ENCODE data around the gene IGSF21.

Gene IGSF21

GRCh38 chr1:18097206-18097605 is 10.4 kb upstream of the IGSF21 start:
- no peak for DNase-seq

DNA sequence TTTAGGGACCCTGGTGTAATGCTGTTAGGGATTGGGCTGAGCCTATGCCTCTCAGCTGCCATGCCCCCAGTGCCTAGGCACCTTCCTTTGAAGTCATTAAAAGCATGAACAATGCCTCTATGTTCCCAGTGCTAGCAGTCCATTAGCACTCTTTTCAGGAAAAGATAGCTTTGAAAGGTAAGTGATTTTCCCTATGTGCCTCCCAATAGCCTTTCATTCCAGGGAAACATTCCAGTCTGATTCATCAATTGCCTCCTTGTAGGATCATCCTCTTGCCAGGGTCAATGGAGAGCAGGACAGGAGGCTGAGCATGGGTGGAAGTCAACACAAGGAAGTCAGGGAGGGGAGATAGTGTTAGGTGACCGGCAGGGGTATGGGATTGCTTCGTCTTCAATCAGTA is 8.6 kb upstream of the IGSF21 start:
- DNase-seq, result no peak

- DNase-seq, result no peak
These were observed 7.5 kb upstream of the IGSF21 start for GRCh38 chr1:18100060-18100459.

GRCh38 chr1:18100491-18101063 is 7.0 kb upstream of the IGSF21 start:
- peak; percentile 16 to 22 for DNase-seq

DNA sequence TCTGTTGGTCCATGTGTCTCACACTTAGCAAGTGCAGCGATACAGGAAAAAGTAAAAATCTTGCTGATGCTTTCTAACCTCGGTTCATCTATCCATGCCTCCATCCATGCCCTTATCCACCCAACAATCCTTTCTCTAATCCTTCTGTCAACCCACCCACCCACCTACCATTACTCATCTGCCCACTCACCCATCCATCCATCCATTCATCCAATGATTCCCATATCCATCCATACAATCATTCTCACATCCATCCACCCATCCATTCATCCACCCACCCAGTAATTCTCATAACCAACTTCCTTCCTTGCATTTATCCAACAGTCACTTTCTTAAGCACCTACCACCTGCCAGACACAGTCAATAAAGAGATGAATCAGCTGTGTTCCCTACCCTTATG is 6.1 kb upstream of the IGSF21 start:
- DNase-seq, result no peak

- DNase-seq, result no peak
These were observed 3.7 kb upstream of the IGSF21 start for GRCh38 chr1:18103788-18104421.

DNA sequence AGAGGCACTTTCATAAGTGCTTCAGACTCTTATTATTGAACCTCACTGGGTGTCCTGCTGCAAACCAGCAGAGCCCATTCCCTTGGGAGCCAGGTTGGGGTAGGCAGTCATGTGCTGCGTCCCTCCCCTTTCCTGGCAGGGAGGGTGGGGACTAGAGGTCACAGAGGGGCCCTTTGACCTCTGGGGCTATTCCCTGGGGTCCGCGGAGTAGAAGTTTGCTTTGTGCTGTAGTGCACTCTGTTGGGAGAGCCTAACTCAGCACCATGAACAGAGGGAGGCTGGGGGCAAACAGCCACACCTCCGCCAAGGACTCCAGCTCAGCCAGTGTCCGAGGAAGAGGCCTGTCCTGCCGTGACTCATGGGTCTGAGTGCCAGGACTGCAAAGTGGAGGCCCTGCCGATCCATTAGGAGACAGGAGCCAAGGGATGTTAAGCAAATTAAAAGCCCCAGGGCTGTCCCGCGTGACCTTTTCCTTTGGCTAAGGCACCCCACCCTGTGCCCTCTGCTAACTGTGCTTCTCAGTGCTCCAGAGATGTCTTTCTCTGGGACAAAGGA is 3.0 kb upstream of the IGSF21 start:
- no peak for DNase-seq

DNA sequence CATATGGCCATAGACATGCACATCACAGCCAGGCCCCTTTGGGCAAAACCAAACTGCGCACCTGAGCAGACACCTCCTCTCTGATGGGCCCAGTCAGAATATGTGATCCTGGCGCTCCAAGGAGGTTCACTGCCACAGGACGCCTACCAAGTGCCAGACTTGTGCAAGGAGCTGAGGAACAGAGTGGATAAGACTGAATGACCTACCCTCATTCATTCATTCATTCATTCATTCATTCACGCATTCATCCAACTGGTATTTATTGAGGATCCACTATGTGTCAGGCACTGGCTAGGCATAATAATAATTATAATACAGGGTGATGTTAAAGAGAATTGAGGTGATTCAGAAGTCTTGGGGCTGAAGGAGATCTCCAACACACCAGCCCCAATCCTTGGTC is 2.4 kb upstream of the IGSF21 start:
- no peak for DNase-seq

DNA sequence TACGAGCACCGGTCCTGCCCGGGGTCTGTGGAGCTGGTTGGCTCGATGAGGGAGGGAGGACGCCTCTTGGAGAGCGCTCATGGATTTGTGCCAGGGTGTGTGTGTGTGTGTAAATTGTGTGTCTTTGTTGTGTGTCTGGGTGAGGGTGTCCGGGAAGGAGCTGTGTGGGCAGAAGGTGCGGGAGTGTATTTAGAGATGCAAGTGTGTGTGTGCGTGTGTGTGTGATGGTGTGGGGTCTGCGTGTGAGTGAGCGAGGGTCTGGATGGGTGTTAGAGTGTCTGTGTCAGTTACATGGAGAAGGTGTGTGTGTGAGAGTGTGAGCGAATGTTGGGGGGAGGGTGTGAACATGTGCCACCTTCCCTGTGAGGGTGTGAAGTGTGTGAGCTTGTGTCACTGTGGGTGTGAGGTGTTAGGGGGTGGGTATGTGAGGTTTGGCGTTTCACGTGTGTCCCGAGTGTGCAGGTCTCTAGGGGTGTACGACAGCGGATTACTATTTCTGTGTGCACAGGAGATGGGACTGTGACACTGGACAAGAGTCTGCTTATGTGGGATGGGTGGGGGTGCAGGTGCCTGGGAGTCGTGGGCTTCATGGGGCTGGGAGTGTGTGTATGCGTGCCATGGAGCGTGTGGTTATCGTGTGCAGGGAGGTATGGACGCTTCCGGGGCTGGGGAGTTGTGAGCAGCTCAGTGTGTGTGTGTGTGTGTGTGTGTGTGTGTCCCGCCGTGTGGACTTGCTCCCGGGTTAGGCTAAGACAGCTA is 880 bp downstream of the IGSF21 start:
- DNase-seq, result no peak

- no peak for DNase-seq
These were observed 1.6 kb downstream of the IGSF21 start for GRCh38 chr1:18109058-18109755.

DNA sequence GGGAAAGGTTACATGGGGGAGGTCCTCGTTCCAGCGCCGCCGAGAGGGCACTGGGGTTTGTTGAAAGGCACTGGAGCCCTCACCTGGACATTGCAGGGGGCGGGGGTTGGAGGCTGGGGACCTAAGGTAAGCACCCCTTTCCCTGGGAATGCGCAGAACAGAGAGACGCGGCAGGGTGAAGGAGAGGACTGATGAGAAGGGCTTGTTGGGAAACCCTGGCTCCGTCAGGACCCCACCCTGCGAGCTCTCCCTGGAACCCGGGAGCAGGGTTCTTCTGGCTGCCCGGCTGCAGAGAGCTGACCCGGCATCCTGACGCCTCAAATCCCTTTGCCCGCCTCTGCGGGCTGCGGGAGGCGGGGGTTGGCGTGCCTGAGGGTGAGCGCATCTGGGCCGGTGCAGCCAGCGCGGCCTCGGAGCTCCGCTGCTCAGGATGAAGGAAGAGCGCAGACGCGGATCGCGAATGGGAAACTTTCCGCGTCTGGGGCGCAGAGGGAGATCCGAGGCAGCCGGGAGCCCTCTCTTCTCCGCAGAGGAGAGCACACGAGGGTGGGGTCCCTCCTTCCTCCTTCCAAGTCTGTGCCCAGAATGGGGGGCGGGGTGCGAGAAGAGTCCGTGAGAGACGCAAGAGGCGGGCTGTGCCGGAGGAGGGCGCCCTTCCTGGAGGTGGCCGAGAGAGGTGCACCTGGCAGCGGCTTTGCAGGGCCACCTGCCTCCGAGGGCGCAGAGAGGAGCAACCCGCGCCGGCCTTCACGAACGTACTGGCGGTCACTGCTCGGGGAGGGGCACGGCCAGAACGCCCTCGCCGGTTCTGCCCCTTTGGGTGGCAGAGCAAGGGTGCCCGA is 2.4 kb downstream of the IGSF21 start:
- no peak for DNase-seq

- no peak for DNase-seq
These were observed 3.0 kb downstream of the IGSF21 start for GRCh38 chr1:18110598-18110939.

DNA sequence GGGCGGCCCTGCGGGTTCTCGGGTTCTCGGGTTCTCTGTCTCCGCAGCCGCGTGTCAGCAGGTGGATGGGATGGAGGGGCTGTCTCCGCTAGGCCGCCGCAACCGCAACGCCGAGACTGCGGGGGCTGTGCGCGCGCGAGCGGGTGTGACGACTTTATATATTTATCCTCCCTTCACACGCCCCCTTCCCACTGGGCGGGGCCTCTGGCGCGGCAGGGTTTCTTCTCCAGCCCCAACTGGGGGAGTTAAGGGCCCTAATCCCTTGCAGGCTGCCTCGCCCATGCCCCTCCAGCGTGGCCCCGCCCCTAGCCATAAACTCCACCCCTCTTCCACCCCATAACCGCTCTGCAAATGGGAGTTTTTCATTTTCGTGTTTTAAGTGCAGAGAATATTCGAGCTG is 3.4 kb downstream of the IGSF21 start:
- DNase-seq, result no peak

DNA sequence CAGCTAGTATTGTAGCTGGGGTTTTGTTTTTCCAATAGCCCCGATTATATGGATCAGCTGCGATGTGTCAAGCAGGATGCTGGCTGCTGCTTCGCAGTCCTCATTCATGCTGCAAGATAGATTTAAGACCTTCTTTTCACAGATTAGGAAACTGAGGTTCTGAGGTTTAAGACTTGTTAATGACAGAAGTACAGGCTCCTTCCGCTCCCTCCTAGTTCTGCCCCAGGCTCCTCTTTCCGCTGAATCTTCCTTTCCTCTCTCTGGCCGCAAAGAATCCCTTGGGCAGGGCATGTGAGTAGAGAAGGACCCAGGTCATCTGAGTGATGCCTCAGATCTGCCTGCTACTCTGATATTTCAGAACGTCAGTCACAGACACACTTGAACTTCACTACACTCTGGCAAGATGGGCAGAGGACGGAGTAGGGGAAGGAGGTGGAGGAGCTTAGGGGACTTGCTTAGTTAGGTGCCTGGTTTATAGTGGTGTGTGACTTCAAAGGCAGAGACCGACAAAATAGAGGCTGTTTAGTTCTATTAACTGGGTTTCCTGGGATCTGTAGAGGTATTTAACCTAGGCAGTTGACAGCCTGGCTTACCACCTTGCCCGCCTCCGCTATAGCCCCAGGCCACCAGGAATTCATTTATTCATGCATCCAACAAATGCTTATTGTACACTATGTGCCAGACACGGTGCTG is 4.2 kb downstream of the IGSF21 start:
- no peak for DNase-seq

GRCh38 chr1:18112611-18113010 is 5.0 kb downstream of the IGSF21 start:
- no peak for DNase-seq

GRCh38 chr1:18114726-18115410 is 7.3 kb downstream of the IGSF21 start:
- DNase-seq, result no peak

- no peak for DNase-seq
These were observed 9.2 kb downstream of the IGSF21 start for GRCh38 chr1:18116777-18117176.

- no peak for DNase-seq
These were observed 10.5 kb downstream of the IGSF21 start for GRCh38 chr1:18118078-18118477.

DNA sequence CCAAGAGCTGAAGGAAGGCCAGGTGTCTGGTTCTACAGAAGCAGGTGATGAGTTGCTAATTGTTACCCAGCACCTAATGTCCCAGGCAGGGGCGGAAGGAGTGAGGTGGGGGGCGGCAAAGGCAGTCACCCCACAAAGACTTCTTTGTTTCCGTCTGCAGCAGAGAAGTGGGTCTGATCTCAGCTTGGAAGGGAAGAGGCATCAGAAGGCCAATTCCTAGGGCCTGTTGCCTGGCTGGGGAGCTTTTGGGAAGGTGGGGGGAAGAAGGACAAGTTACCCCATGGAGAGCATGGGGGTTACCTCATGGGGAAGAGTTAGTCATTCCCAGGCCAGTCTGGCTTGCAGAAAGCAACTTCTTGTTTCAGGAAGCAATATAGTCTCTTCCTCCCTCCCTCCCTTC is 10.9 kb downstream of the IGSF21 start:
- no peak for DNase-seq

GRCh38 chr1:18119289-18119688 is 11.7 kb downstream of the IGSF21 start:
- no peak for DNase-seq

- DNase-seq, result no peak
These were observed 12.3 kb downstream of the IGSF21 start for GRCh38 chr1:18119771-18120377.
